CD4-positive, alpha-beta memory T cell (primary cell): Measurements from ENCODE around the gene SSH2. TPM values are rescaled to one million over a fixed set of nuclear protein-coding genes. Genes with fewer than 3 reads are reported as not detected.
"Not testable (repeated sequence)": the region's sequence is repeated elsewhere in the genome, so short reads cannot be mapped to it uniquely, and the experiment has no call there.

ENCODE experiments used
- CTCF ChIA-PET: fragments of 350-600 bp; sonication (Branson Sonifier 250); formaldehyde crosslinking; loops from one replicate; lab custom pipeline; 2021; ENCODE audit warnings: inconsistent platforms; ENCODE audit not compliant: partially characterized antibody; lab: Charles Lee
- POLR2A ChIA-PET: fragments of 350-600 bp; sonication (Branson Sonifier 250); formaldehyde crosslinking; loops from one replicate; lab custom pipeline; 2021; ENCODE audit not compliant: partially characterized antibody; lab: Charles Lee
- DNase-seq, 5 donors: peaks; one replicate each; pipeline versions ENCODE4 v3.0.0 to v3.0.0-alpha.2; 2020 to 2022; ENCODE audit warnings: mixed read lengths in 1 of 5
- H3K27ac ChIP-seq: one replicate; pipeline ENCODE4 v1.7.0; 2013; ENCODE audit warnings: low read depth, low read length
- H3K27me3 ChIP-seq: 2 replicates; pipeline ENCODE4 v1.7.0; 2013; ENCODE audit warnings: mild to moderate bottlenecking, low read length, moderate library complexity; ENCODE audit not compliant: insufficient read depth
- H3K36me3 ChIP-seq: 2 replicates; pipeline ENCODE4 v1.7.0; 2013; ENCODE audit warnings: mild to moderate bottlenecking, low read length, moderate library complexity; ENCODE audit not compliant: insufficient read depth
- H3K4me1 ChIP-seq: 2 replicates; pipeline ENCODE4 v1.7.0; 2013; ENCODE audit warnings: mild to moderate bottlenecking, low read length, moderate library complexity; ENCODE audit not compliant: insufficient read depth
- H3K4me3 ChIP-seq, 2 donors: one replicate each; pipeline ENCODE4 v1.7.0; 2013; ENCODE audit warnings: low read length in 2 of 2, mild to moderate bottlenecking in 1 of 2
- H3K9me3 ChIP-seq, 2 donors: one replicate each; pipeline ENCODE4 v1.7.0; 2013; ENCODE audit warnings: low read length in 2 of 2, control low read depth in 1 of 2; ENCODE audit not compliant: control insufficient read depth in 1 of 2
- H3K27ac Mint-ChIP-seq, 7 donors: one replicate each; pipeline ENCODE4 v1.8.0; 2020 to 2021; ENCODE audit warnings: mixed read lengths in 7 of 7, mild to moderate bottlenecking in 6 of 7, inconsistent platforms in 3 of 7, moderate library complexity in 3 of 7
- H3K27me3 Mint-ChIP-seq, 2 donors: one replicate each; pipeline ENCODE4 v1.8.0; 2020 to 2021; ENCODE audit warnings: mixed read lengths in 2 of 2
- H3K36me3 Mint-ChIP-seq, 2 donors: one replicate each; pipeline ENCODE4 v1.8.0; 2020 to 2021; ENCODE audit warnings: mixed read lengths in 2 of 2, inconsistent platforms in 1 of 2, mild to moderate bottlenecking in 1 of 2
- H3K4me1 Mint-ChIP-seq, 4 donors: one replicate each; pipeline ENCODE4 v1.8.0; 2020 to 2021; ENCODE audit warnings: mixed read lengths in 4 of 4, mild to moderate bottlenecking in 1 of 4
- H3K4me3 Mint-ChIP-seq, 8 donors: one replicate each; pipeline ENCODE4 v1.8.0; 2020 to 2021; ENCODE audit warnings: mixed read lengths in 8 of 8, mild to moderate bottlenecking in 7 of 8, moderate library complexity in 6 of 8, inconsistent platforms in 3 of 8
- H3K9me3 Mint-ChIP-seq, 8 donors: one replicate each; pipeline ENCODE4 v1.8.0; 2020 to 2021; ENCODE audit warnings: mixed read lengths in 8 of 8, mild to moderate bottlenecking in 5 of 8, inconsistent platforms in 3 of 8, moderate library complexity in 1 of 8
- intact Hi-C: fragments of 100-400 bp; cut with micrococcal nuclease; formaldehyde crosslinking; loops from one replicate; pipeline ENCODE4 v1.15.1; 2023
- polyA plus RNA-seq, 2 donors: library from polyadenylated mRNA; unstranded; fragments of 300-500 nt; fragmentation: Illumina TruSeq; gene quantifications; one replicate each; pipeline ENCODE4 v1.2.3, GENCODE V29; 2021
- total RNA-seq, 2 experiments: library from RNA; stranded (reverse); gene quantifications; one replicate each; pipeline ENCODE4 v1.2.3, GENCODE V29; 2021

Gene SSH2
- total and polyA plus RNA-seq, 4 experiments from 2014 or later = 13.5 to 70.4 (median 54.2) TPM

- Histone ChIP-seq H3K27ac (peak overlapping the region; percentile 18), H3K9me3 (no peaks in the 10 kb centered on the region), H3K4me3 (no peak overlapping the region), H3K36me3 (no peaks in the 10 kb centered on the region), H3K27me3 (no peaks in the 10 kb centered on the region), H3K4me1 (peaks cover 63% of the 10 kb centered on the region)
- Mint-ChIP-seq H3K36me3 (peaks cover 13 to 17% of the 10 kb centered on the region in 2 donors), H3K4me1 (peaks cover 56 to 78% (median 65%) of the 10 kb centered on the region in 4 donors), H3K27ac (peak overlapping the region; percentile 41 to 95 (median 80)), H3K4me3 (peak overlapping the region in 6 of 8 donors; percentile 6 to 75 (median 36)), H3K9me3 (peaks cover 0 to 4% (median under 1%) of the 10 kb centered on the region in 8 donors), H3K27me3 (no peaks in the 10 kb centered on the region)
- peak in 4 of 5 donors; percentile 27 to 50 (median 45) for DNase-seq
- CTCF ChIA-PET = interaction anchor here (1.1 to 1.4 kb wide), 4 partner anchors 11 to 110 kb away, joined by 3 to 5 read pairs (median 3); no protein-coding TSS in a partner anchor
- intact Hi-C loops = loop anchor here (2.0 kb wide), 1 partner anchor 14 kb away; no protein-coding TSS in a partner anchor
- POLR2A ChIA-PET = interaction anchor here (1.0 to 2.4 kb wide), 7 partner anchors 17 to 109 kb away, joined by 3 to 28 read pairs (median 6); no protein-coding TSS in a partner anchor
Observed at GRCh38 chr17:29726715-29727252, 203.2 kb downstream of the SSH2 start.

- DNase-seq, intact Hi-C loops, H3K9me3 ChIP-seq, H3K27me3 Mint-ChIP-seq, H3K27me3 ChIP-seq, H3K4me3 ChIP-seq, H3K9me3 Mint-ChIP-seq, H3K36me3 ChIP-seq, H3K27ac ChIP-seq: not testable (repeated sequence)
- Mint-ChIP-seq H3K27ac (peak overlapping the region; percentile 37 to 95 (median 78)), H3K4me1 (peaks cover 64 to 85% (median 77%) of the 10 kb centered on the region in 4 donors), H3K36me3 (peaks cover 10 to 21% of the 10 kb centered on the region in 2 donors), H3K4me3 (peak overlapping the region in 5 of 8 donors; percentile 0 to 36 (median 27))
- POLR2A ChIA-PET = interaction anchor here (4.0 kb wide), 1 partner anchor 35 kb away, joined by 55 read pairs; no protein-coding TSS in a partner anchor
- CTCF ChIA-PET = interaction anchor here (0.9 kb wide), 1 partner anchor 54 kb away, joined by 3 read pairs; no protein-coding TSS in a partner anchor
- peaks cover 77% of the 10 kb centered on the region for H3K4me1 ChIP-seq
Observed at GRCh38 chr17:29725408-29725807, 204.6 kb downstream of the SSH2 start.

- H3K9me3 ChIP-seq = no peaks in the 10 kb centered on the region
- H3K27me3 Mint-ChIP-seq = no peaks in the 10 kb centered on the region
- H3K27ac ChIP-seq = peak overlapping the region; percentile 28
- ChIA-PET CTCF (interaction anchor here (0.5 to 3.1 kb wide), 10 partner anchors 9 to 106 kb away, joined by 3 to 16 read pairs (median 6); no protein-coding TSS in a partner anchor), POLR2A (interaction anchor here (0.6 to 4.5 kb wide), 20 partner anchors 8 to 208 kb away, joined by 3 to 105 read pairs (median 5); no protein-coding TSS in a partner anchor)
- intact Hi-C loops = loop anchor here (1.0 to 2.0 kb wide), 2 partner anchors 17 to 37 kb away; no protein-coding TSS in a partner anchor
- H3K4me3 ChIP-seq = peak overlapping the region; percentile 1 to 6
- no peaks in the 10 kb centered on the region for H3K27me3 ChIP-seq
- peak overlapping the region; percentile 66 to 94 (median 81) for H3K27ac Mint-ChIP-seq
- H3K9me3 Mint-ChIP-seq = peaks cover 0 to 2% (median 0%) of the 10 kb centered on the region in 8 donors
- H3K36me3 Mint-ChIP-seq = peaks cover 5 to 12% of the 10 kb centered on the region in 2 donors
- DNase-seq = peak; percentile 22 to 52 (median 29)
- peaks cover 76% of the 10 kb centered on the region for H3K4me1 ChIP-seq
- no peaks in the 10 kb centered on the region for H3K36me3 ChIP-seq
- peak overlapping the region; percentile 18 to 85 (median 71) for H3K4me3 Mint-ChIP-seq
- H3K4me1 Mint-ChIP-seq = peaks cover 58 to 82% (median 69%) of the 10 kb centered on the region in 4 donors
Observed at GRCh38 chr17:29723278-29724047, 206.6 kb downstream of the SSH2 start.

GRCh38 chr17:29722411-29723198 is 207.4 kb downstream of the SSH2 start:
- intact Hi-C loops = loop anchor here (1.0 to 2.0 kb wide), 2 partner anchors 16 to 38 kb away; no protein-coding TSS in a partner anchor
- CTCF ChIA-PET = interaction anchor here (0.5 to 3.1 kb wide), 16 partner anchors 10 to 208 kb away, joined by 3 to 16 read pairs (median 4); no protein-coding TSS in a partner anchor
- H3K9me3 Mint-ChIP-seq = peaks cover 0 to 2% (median 0%) of the 10 kb centered on the region in 8 donors

GRCh38 chr17:29720551-29720950 is 209.5 kb downstream of the SSH2 start:
- POLR2A ChIA-PET = interaction anchor here (0.7 to 4.5 kb wide), 3 partner anchors 8 to 40 kb away, joined by 4 to 105 read pairs (median 29); no protein-coding TSS in a partner anchor
- H3K4me1 Mint-ChIP-seq = peaks cover 57 to 82% (median 68%) of the 10 kb centered on the region in 4 donors
- H3K27ac Mint-ChIP-seq = peak overlapping the region in 4 of 7 donors; percentile 57 to 91 (median 68)

More at GRCh38 chr17:29722411-29723198, 207.4 kb downstream of the SSH2 start:
- Histone ChIP-seq H3K4me3 (peak overlapping the region; percentile 1 to 6), H3K27me3 (no peaks in the 10 kb centered on the region), H3K36me3 (no peaks in the 10 kb centered on the region), H3K9me3 (no peaks in the 10 kb centered on the region), H3K27ac (peak overlapping the region; percentile 5), H3K4me1 (peaks cover 71% of the 10 kb centered on the region)
- DNase-seq = peak; percentile 51 to 73 (median 57)
- POLR2A ChIA-PET = interaction anchor here (0.6 to 4.5 kb wide), 21 partner anchors 7 to 431 kb away, joined by 3 to 105 read pairs (median 5); no protein-coding TSS in a partner anchor
- no peaks in the 10 kb centered on the region for H3K27me3 Mint-ChIP-seq
- peaks cover 58 to 82% (median 70%) of the 10 kb centered on the region in 4 donors for H3K4me1 Mint-ChIP-seq
- H3K36me3 Mint-ChIP-seq = peaks cover 4 to 13% of the 10 kb centered on the region in 2 donors
- H3K4me3 Mint-ChIP-seq = peak overlapping the region; percentile 49 to 85 (median 74)
- H3K27ac Mint-ChIP-seq = peak overlapping the region; percentile 66 to 94 (median 81)

GRCh38 chr17:29719469-29719868 is 210.6 kb downstream of the SSH2 start:
- no peak overlapping the region for H3K4me3 Mint-ChIP-seq
- no peaks in the 10 kb centered on the region for H3K27me3 Mint-ChIP-seq
- intact Hi-C loops = no loop called here
- H3K9me3 Mint-ChIP-seq = peaks cover 0 to 2% (median 0%) of the 10 kb centered on the region in 8 donors
- Histone ChIP-seq H3K9me3 (no peaks in the 10 kb centered on the region), H3K27me3 (no peaks in the 10 kb centered on the region), H3K4me3 (no peak overlapping the region), H3K36me3 (no peaks in the 10 kb centered on the region), H3K4me1 (peaks cover 63% of the 10 kb centered on the region), H3K27ac (no peak overlapping the region)
- H3K27ac Mint-ChIP-seq = peak overlapping the region in 1 of 7 donors; percentile 53
- peaks cover 6 to 23% of the 10 kb centered on the region in 2 donors for H3K36me3 Mint-ChIP-seq
- peaks cover 58 to 86% (median 67%) of the 10 kb centered on the region in 4 donors for H3K4me1 Mint-ChIP-seq
- no peak for DNase-seq
- ChIA-PET CTCF (no interaction called here), POLR2A (interaction anchor here (1.8 kb wide), 1 partner anchor 13 kb away, joined by 7 read pairs; no protein-coding TSS in a partner anchor)

More at GRCh38 chr17:29720551-29720950, 209.5 kb downstream of the SSH2 start:
- H3K36me3 ChIP-seq = no peaks in the 10 kb centered on the region
- Mint-ChIP-seq H3K4me3 (no peak overlapping the region), H3K36me3 (peaks cover 6 to 20% of the 10 kb centered on the region in 2 donors), H3K27me3 (no peaks in the 10 kb centered on the region), H3K9me3 (peaks cover 0 to 2% (median 0%) of the 10 kb centered on the region in 8 donors)
- no peak for DNase-seq
- H3K9me3 ChIP-seq = no peaks in the 10 kb centered on the region
- no peaks in the 10 kb centered on the region for H3K27me3 ChIP-seq
- H3K4me1 ChIP-seq = peaks cover 64% of the 10 kb centered on the region
- H3K4me3 ChIP-seq = no peak overlapping the region
- intact Hi-C loops = no loop called here
- CTCF ChIA-PET = interaction anchor here (1.2 to 2.6 kb wide), 2 partner anchors 12 to 103 kb away, joined by 5 to 11 read pairs; no protein-coding TSS in a partner anchor
- no peak overlapping the region for H3K27ac ChIP-seq
